DOHH2 (cell line): ENCODE data around the gene SMPD1.
"Not testable (repeated sequence)": the region's sequence is repeated elsewhere in the genome, so short reads cannot be mapped to it uniquely, and the experiment has no call there.

ENCODE experiments used
- H3F3A ChIP-seq: fragments of 200-600 bp; sonication (generic), shearing (Covaris generic); 2 replicates; pipeline ENCODE4 v1.6.0; 2016; ENCODE audit warnings: antibody characterized with exemption, mild to moderate bottlenecking; ENCODE audit not compliant: control insufficient read depth, insufficient read depth
- H3K27ac ChIP-seq: fragments of 200-600 bp; sonication (generic); 2 replicates; pipeline ENCODE4 v1.5.1; 2014; ENCODE audit warnings: low read depth, mild to moderate bottlenecking, low read length, moderate library complexity
- H3K27me3 ChIP-seq: fragments of 200-600 bp; sonication (generic); 2 replicates; pipeline ENCODE4 v1.6.1; 2014; ENCODE audit warnings: mild to moderate bottlenecking, low read length, mixed read lengths; ENCODE audit not compliant: control insufficient read depth
- H3K36me3 ChIP-seq: fragments of 200-600 bp; sonication (generic); 2 replicates; pipeline ENCODE4 v1.6.1; 2014; ENCODE audit warnings: mild to moderate bottlenecking, low read length, moderate library complexity, mixed read lengths; ENCODE audit not compliant: control insufficient read depth
- H3K4me1 ChIP-seq: fragments of 200-600 bp; sonication (generic); 2 replicates; pipeline ENCODE4 v1.6.1; 2014; ENCODE audit warnings: mild to moderate bottlenecking, low read length, mixed read lengths; ENCODE audit not compliant: control insufficient read depth
- H3K4me2 ChIP-seq: fragments of 200-600 bp; sonication (generic); 2 replicates; pipeline ENCODE4 v1.6.0; 2014; ENCODE audit warnings: mild to moderate bottlenecking, low read length, moderate library complexity
- H3K4me3 ChIP-seq: fragments of 200-600 bp; sonication (generic); 2 replicates; pipeline ENCODE4 v1.5.1; 2014; ENCODE audit warnings: mild to moderate bottlenecking, low read length, mixed read lengths
- H3K79me2 ChIP-seq: fragments of 200-600 bp; sonication (generic); 2 replicates; pipeline ENCODE4 v1.6.1; 2014; ENCODE audit warnings: mild to moderate bottlenecking, low read length, mixed read lengths; ENCODE audit not compliant: control insufficient read depth
- H3K9me2 ChIP-seq: fragments of 200-600 bp; sonication (generic); replicated peaks from 2 replicates; pipeline ENCODE4 v1.6.1; 2014; ENCODE audit warnings: mild to moderate bottlenecking, low read length, mixed read lengths; ENCODE audit not compliant: control insufficient read depth
- H3K9me3 ChIP-seq: fragments of 200-600 bp; sonication (generic); 2 replicates; pipeline ENCODE4 v1.6.1; 2014; ENCODE audit warnings: antibody characterized with exemption, low read length, mixed read lengths; ENCODE audit not compliant: control insufficient read depth, insufficient read depth
- H4K20me1 ChIP-seq: fragments of 200-600 bp; sonication (generic); 2 replicates; pipeline ENCODE4 v1.6.0; 2014; ENCODE audit warnings: low read depth, mild to moderate bottlenecking, antibody characterized with exemption, low read length, moderate library complexity; ENCODE audit not compliant: control insufficient read depth, insufficient read depth
- EZH2phosphoT487 ChIP-seq: fragments of 200-600 bp; sonication (generic); IDR thresholded peaks from 2 replicates; pipeline ENCODE4 v1.6.1; 2017; ENCODE audit warnings: borderline replicate concordance, mild to moderate bottlenecking, antibody characterized with exemption, low read length, moderate library complexity, mixed read lengths
- TF ChIP-seq, protein P1 (sequence below): fragments of 200-600 bp; sonication (generic); IDR thresholded peaks from one replicate; pipeline ENCODE4 v1.5.1; 2014; ENCODE audit warnings: antibody characterized with exemption, mild to moderate bottlenecking, low read depth, low read length; ENCODE audit not compliant: poor library complexity, severe bottlenecking

Gene SMPD1

DNA sequence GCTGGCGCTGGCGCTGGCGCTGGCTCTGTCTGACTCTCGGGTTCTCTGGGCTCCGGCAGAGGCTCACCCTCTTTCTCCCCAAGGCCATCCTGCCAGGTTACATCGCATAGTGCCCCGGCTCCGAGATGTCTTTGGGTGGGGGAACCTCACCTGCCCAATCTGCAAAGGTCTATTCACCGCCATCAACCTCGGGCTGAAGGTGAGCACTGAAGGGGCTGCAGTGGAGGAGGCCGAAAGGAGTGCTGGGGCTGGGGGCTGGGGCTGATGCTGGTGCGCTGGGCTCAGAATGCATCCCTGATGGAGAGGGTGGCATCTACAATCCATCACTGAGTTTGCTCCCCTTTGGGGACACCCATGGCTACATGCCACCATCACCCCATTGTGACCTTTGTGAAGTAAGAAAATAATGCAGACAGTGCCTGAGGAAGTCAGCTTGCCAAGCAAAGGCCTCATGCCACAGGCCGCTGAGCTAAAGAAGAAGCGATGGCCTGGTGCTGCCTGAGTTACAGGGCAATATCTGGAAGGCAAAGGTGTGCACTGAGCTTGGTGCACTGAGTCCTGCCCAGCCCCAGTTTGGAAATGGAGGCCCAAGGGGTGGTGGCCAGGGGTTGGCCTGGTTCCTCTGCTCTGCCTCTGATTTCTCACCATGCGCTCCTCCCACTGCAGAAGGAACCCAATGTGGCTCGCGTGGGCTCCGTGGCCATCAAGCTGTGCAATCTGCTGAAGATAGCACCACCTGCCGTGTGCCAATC, 620 bp downstream of the SMPD1 start:
- H3K36me3 ChIP-seq = no peaks in the 10 kb centered on the region
- no peaks in the 10 kb centered on the region for H3K79me2 ChIP-seq
- no peaks in the 10 kb centered on the region for H4K20me1 ChIP-seq
- no peaks in the 10 kb centered on the region for H3K9me3 ChIP-seq
- no peak overlapping the region for H3K27ac ChIP-seq
- no peaks in the 10 kb centered on the region; the same call in 1 of the 2 replicates for H3F3A ChIP-seq
- no peaks in the 10 kb centered on the region for H3K27me3 ChIP-seq
- H3K4me3 ChIP-seq = peak overlapping the region; percentile 88
- TF ChIP-seq EZH2phosphoT487 = no peak
- TF ChIP-seq, protein P1, sequence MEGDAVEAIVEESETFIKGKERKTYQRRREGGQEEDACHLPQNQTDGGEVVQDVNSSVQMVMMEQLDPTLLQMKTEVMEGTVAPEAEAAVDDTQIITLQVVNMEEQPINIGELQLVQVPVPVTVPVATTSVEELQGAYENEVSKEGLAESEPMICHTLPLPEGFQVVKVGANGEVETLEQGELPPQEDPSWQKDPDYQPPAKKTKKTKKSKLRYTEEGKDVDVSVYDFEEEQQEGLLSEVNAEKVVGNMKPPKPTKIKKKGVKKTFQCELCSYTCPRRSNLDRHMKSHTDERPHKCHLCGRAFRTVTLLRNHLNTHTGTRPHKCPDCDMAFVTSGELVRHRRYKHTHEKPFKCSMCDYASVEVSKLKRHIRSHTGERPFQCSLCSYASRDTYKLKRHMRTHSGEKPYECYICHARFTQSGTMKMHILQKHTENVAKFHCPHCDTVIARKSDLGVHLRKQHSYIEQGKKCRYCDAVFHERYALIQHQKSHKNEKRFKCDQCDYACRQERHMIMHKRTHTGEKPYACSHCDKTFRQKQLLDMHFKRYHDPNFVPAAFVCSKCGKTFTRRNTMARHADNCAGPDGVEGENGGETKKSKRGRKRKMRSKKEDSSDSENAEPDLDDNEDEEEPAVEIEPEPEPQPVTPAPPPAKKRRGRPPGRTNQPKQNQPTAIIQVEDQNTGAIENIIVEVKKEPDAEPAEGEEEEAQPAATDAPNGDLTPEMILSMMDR = no peak
- H3K9me2 ChIP-seq = no peaks in the 10 kb centered on the region
- peaks cover 20% of the 10 kb centered on the region for H3K4me1 ChIP-seq
- peak overlapping the region; percentile 91 for H3K4me2 ChIP-seq

GRCh38 chr11:6391537-6392134, 1.4 kb downstream of the SMPD1 start:
- Histone ChIP-seq H3K36me3 (no peaks in the 10 kb centered on the region), H3K79me2 (no peaks in the 10 kb centered on the region), H3K4me1 (peaks cover 20% of the 10 kb centered on the region), H3F3A (no peaks in the 10 kb centered on the region; the same call in 1 of the 2 replicates), H4K20me1 (no peaks in the 10 kb centered on the region), H3K4me3 (no peak overlapping the region), H3K27me3 (no peaks in the 10 kb centered on the region), H3K27ac (no peak overlapping the region), H3K4me2 (no peak overlapping the region; the same call in 1 of the 2 replicates), H3K9me3 (no peaks in the 10 kb centered on the region), H3K9me2 (no peaks in the 10 kb centered on the region)
- TF ChIP-seq EZH2phosphoT487 = no peak
- TF ChIP-seq, protein P1 = no peak

GRCh38 chr11:6392251-6392650, 2.0 kb downstream of the SMPD1 start:
- peaks cover 20% of the 10 kb centered on the region for H3K4me1 ChIP-seq
- not testable (repeated sequence) for H3K4me3 ChIP-seq

GRCh38 chr11:6393989-6394670, 3.9 kb downstream of the SMPD1 start:
- Histone ChIP-seq H3K4me3 (no peak overlapping the region), H3K4me1 (peaks cover 17% of the 10 kb centered on the region), H3K9me2 (no peaks in the 10 kb centered on the region), H3K79me2 (no peaks in the 10 kb centered on the region), H4K20me1 (no peaks in the 10 kb centered on the region), H3K36me3 (no peaks in the 10 kb centered on the region), H3K27me3 (no peaks in the 10 kb centered on the region), H3K27ac (no peak overlapping the region), H3K4me2 (no peak overlapping the region), H3F3A (no peaks in the 10 kb centered on the region), H3K9me3 (no peaks in the 10 kb centered on the region)
- TF ChIP-seq, protein P1 = no peak
- no peak for TF ChIP-seq EZH2phosphoT487

More at GRCh38 chr11:6392251-6392650, 2.0 kb downstream of the SMPD1 start:
- not testable (repeated sequence) for H3K79me2 ChIP-seq, H3K27ac ChIP-seq, H3K9me2 ChIP-seq, H3K36me3 ChIP-seq, H4K20me1 ChIP-seq, H3K9me3 ChIP-seq, H3K27me3 ChIP-seq, H3F3A ChIP-seq, H3K4me2 ChIP-seq
